PC-9 (cell line): ENCODE data around the gene CNFN.

Experiments
- CTCF ChIP-seq: fragments of 200-600 bp; sonication (generic); conservative IDR thresholded peaks from 2 replicates; pipeline ENCODE4 v1.6.1; 2017; ENCODE audit warnings: mixed run types, antibody characterized with exemption, mild to moderate bottlenecking, moderate library complexity
- EZH2 ChIP-seq: fragments of 200-600 bp; sonication (generic); IDR thresholded peaks from 2 replicates; pipeline ENCODE4 v1.8.0; 2017; ENCODE audit warnings: antibody characterized with exemption, low read depth

- TF ChIP-seq CTCF (no peak), EZH2 (no peak)
Measured at GRCh38 chr19:42368765-42369164, 21.3 kb downstream of the CNFN start.
